Myocyte (in vitro differentiated cells): ENCODE data around the gene MAGI3. TPM values are rescaled to one million over a fixed set of nuclear protein-coding genes. Genes with fewer than 3 reads are reported as not detected.
A peak's percentile ranks its signal among the peaks of the same experiment; 100 is the strongest.
"Not testable (repeated sequence)": the region's sequence is repeated elsewhere in the genome, so short reads cannot be mapped to it uniquely, and the experiment has no call there.

Experiments used
- DNase-seq: peaks from one replicate; pipeline ENCODE4 v3.0.0-alpha.2; 2012; ENCODE audit warnings: low read depth
- total RNA-seq: library from RNA; depleted of rRNA; stranded (reverse); fragments of >200 nt; gene quantifications from 2 replicates; pipeline ENCODE4 v1.2.3, GENCODE V29; 2014

MAGI3 gene
- total RNA-seq, 1 donor from 2014 or later = 8.4 TPM

DNA sequence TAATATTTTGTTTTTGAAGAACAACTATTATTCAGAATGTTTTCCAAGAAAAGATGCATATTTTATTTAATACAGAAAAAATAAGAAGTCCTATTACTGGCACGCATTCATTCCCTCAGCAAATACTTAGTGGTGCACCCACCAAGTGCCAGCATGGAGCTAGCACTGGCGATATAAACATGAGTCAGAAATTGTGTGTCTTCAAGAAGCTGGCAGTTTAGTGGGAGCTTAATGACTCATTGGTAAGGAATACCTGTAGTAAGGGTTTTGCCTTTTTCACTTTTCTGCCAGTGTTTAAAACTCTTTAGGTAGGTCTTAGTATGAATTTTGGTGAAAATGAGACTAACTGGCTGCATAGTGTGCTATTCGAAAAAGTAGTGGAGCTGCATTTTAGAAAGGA lies 6.3 kb downstream of the MAGI3 start:
- DNase-seq = peak; percentile 35

DNA sequence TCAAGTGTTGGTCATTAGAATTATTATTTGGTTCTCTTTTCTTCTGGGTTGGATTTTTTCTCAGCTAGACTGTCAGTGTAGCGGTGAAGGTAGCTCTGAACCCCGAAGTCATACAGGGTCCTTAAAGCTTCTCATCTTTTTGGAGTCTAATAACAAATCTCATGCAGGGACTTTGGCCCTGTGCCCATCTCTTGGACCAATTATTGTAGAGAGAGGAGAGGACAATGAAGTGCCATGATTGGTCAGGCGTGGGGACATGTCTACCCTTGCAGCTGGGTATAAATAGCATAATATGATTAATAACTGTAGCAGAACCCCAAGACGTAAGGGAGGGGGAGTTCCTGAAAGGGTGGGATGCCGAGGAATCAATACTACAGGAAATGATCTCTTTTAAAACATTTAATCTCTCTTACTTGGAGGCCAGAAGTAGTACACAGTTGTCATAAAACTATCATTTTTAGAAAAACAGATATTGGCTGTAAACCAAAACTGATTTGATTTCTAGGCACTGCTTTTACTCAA lies 8.8 kb downstream of the MAGI3 start:
- no peak for DNase-seq

DNA sequence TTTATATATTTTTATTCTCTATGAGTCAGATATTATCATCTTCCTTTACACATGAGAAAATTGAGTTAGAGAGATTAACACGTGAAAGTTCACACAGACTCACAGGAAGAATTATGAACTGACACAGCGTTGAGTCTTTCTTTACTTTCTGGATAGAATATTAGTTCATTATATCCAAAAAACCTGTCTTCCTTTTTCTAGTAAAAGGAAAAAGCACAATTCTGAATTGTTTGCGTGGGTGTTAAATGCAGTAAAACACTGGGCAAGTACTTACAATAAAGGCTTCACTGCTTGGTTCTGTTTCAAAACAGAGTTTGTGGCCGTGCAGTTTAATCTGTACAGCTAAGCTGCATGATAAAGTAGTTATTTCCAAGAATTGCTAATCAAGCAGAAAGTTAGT lies 10.8 kb downstream of the MAGI3 start:
- no peak for DNase-seq

DNA sequence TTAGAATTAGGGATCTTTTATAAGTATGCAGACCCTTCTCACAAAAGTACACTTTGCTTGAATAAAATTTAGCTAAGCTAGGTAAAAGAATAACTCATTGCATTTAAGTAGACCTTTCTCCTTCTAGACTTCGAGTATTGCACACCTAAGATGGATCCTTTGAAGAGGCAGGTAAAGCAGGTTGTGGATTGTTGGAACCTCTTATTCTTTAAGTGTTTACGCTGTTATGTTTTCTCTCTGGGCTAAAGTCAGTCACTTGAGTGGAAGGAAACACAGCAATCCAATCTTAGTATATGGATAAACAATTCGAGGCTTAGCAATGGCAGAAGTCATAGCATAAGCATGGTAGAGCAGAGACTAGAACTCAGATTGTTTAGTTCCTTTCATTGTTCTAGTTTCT lies 11.4 kb downstream of the MAGI3 start:
- DNase-seq = no peak

DNA sequence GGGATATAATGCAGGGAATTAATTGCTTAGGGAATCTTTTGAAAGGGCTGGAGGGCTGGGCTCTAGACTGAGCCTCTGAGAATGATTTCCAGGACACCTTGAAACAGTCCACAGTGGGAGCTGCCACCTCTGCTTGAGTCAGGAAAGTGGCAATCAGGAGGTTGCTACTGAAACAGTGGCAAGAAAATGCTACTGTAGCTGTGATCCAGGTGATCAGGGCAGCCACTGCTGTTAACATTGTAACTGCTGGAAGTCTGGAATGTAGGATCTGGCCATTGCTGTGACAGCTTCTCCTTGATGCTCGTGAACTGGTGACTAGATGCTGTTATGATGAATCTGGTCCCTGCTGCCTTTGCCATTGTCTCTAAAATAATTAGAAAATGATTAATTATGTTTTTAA lies 12.8 kb downstream of the MAGI3 start:
- DNase-seq = no peak

DNA sequence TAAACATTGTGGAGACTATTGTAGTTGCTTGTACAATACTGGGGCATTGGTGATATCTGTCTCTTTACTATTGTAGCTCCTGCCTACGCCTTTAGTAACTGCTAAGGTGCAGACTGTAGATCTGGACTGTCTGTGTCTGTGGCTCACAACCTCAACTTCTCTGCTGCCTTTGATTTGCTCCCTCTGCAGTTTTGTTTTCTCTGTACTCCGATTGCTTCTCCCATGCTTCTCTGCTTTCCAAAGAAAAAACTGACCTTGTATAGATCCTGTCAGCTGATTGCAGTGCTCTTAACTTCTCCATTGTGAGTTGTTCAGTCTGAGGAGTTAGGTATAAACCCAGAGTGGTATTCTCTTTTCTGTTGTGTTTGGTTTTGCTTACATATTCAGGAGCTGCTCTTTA lies 15.3 kb downstream of the MAGI3 start:
- DNase-seq = no peak

DNA sequence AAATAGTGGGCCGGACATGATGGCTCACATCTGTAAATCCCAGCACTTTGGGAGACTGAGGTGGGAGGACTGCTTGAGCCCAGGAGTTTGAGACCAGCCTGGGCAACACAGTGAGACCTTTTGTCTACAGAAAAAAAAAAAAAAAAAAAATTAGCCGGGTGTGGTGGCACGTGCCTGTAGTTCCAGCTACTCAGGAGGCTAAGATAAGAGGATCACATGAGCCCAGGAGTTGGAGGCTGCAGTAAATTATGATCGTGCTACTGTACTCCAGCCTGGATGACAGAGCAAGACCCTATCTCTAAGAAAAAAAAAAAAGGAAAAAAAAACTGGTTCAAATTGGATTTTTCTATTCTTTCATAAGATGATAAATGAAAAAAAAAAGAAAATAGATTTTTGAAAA lies 15.8 kb downstream of the MAGI3 start:
- DNase-seq = not testable (repeated sequence)

DNA sequence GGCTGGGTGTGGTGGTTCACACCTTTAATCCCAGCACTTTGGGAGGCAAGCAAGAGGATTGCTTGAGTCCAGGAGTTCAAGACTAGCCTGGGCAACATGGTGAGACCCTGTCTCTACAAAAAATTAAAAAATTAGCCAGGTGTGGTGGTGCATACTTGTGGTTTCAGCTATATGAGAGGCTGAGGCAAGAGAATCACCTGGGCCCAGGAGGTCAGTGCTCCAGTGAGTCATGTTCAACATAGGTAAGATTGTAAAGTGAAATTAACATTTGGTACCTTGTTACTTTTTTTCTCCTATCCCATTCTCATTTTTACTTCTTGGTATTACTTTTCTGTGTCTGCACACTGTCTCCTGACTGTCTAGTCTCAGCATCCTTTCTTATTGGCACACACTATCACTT lies 19.0 kb downstream of the MAGI3 start:
- no peak for DNase-seq

DNA sequence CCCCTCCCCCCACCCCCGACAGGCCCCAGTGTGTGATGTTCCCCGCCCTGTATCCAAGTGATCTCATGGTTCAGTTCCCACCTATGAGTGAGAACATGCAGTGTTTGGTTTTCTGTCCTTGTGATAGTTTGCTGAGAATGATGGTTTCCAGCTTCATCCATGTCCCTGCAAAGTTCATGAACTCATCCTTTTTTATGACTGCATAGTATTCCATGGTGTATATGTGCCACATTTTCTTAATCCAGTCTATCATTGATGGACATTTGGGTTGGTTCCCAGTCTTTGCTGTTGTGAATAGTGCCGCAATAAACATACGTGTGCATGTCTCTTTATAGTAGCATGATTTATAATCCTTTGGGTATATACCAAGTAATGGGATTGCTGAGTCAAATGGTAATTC lies 21.7 kb downstream of the MAGI3 start:
- DNase-seq = not testable (repeated sequence)

DNA sequence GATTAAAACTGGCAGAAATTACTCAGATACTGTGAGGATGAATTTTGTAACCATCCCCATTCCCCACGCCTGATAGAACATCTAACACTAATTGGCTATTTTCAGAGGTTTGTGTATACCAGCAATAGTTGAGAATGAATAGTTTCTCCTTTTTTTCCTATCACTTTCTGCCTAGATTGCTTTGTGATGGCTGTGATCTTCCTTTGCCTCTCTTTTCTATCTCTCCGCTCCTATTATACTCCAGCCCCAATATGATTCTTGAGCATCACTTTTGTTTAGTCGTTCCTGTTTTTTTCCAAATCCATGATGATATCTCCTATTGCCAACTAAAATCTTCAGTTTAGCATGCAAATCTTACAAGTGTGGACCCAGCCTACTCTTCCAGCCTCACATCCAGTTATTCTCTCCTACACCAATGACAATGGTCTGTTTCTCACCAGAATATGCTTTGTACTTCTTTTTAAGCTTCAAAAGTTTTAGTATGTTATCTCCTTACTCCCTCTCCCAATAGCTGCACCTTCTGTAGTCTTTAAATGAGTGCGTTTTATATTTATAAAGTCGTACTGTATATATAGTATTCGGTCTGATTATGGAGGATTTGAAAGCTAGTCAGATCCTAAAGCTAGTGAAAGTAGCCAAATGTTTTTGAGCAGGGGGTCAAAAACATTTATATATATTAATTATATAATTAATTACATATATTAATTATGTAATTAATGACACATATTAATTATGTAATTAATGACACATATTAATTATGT lies 25.2 kb downstream of the MAGI3 start:
- no peak for DNase-seq

DNA sequence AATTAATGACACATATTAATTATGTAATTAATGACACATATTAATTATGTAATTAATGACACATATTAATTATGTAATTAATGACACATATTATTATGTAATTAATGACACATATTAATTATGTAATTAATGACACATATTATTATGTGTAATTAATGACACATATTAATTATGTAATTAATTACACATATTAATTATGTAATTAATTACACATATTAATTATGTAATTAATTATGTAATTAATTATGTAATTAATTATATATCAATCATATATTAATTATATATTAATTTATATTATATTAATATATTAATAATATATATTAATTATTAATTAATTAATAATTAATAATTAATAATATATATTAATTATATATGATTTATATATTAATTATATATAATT lies 25.8 kb downstream of the MAGI3 start:
- DNase-seq = not testable (repeated sequence)

DNA sequence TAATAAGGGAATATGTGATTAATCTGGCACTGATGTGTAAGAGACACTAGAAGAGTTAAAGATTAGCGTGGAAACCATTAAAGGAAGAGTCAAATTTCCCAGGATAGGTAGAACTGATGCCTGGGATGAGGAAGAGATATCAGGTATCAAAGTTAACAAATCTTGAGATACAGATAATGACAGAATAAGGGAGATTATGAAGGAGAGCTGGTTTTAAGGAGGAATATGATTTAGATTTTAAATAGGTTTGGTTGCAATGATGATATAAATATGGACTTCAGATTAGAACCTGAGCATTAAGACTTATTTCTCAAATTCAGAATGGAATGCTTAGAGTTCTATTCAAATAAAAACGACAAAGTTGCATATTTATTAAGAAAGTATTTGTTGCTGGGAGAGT lies 26.2 kb downstream of the MAGI3 start:
- no peak for DNase-seq

DNA sequence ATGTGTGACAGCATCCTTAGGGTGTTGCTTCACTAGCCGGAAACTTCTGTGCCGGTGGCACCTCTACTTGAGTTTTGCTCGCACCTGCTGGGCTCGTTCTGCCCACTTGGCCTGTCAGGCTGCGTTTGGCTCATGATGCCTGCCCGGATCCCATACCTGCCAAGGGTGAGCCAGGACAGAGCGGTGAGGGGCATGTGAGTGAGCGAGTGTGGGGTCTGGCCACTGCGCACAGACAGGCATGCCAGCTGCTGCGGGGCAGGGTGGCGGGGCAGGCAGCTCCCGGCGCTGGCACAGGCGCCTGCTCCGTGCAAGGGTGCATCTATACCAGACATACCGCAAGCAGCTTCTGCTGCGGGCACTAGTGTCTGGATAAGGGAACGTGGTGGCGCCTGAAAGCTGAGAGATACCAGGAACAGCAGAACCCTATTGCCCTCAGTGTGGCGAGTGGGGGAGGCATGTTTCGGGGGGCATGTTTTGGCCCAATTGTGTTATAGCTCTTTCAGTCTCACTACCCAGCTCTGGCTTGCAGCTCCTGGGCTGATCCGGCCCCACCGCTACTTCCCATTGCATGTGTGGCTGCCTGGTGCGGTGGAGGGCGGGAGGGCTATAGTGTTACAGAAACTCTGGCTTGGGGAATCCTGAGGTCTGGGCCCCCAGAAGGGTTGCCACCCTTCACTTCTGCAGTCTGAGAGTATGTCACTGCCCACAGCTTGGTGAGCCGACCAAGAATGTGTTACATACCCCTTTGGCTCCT lies 32.2 kb downstream of the MAGI3 start:
- no peak for DNase-seq

DNA sequence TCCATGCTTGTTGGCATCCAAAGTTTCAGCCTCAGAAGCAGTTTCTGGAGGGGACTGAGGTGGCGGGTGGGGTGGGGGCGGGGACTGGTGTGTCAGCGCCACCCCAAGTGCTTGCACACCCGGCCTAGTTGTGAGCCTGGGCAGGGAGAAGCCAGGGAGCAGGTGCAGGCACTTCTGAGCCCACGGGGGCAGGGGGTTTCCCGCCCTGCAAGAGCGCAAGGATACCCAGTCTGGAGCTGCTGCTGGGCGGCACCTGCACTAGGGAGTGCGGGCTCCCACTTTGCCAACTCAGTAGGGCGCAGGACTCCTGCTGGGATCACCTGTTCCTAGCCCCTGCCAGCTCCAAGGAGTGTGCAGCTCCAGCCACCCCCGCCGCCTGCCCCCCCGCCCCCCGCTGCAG lies 33.5 kb downstream of the MAGI3 start:
- DNase-seq = no peak

DNA sequence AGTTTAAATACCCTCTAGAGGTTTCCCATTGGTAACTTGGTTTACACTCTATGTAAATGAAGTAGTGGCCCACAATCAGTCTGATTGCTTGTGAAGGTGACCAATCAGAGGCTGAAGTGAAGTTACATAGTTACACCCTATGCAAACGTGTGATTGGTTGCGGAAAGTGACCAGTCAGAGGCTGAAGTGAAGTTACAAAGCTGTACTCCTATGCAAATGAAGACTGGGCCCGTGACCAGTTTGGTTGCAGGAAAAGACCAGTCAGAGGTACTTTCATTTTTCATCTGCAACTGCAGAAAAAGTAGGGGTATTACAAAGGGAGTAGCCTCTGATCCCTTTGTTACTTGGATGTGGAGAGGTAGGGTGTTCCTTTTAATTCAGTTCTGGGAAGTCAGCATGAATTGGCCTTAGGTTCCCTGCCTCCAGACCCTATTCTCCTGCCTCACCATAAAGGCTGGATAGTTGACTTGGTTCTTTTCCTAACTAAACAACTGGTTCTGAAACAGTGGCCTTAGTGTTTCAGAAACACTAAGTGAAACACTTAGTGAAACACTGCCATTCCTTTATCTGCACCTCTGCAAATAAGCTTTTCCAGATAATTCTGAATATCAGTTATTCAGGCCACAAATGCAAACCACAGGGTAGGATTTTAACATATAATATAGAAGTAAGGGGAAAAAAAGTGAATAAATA lies 39.3 kb downstream of the MAGI3 start:
- no peak for DNase-seq

DNA sequence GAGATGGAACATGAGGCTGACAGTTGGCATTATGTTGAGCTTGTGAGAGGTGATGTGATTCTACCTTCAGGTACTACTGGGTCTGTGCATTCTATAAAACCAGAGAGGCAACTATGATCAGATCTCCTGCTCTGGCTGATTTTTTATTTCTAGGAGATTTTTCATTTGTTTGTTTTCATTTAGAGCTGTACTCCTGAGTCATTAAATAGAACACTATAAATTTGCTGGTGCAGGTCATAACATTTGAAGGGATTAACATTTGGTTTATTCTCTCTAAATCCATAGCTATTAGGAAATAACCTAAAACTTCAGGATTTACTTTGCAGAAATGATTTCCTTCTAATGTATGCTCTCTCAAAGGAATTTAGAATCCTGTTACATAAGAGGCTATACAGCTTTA lies 42.9 kb downstream of the MAGI3 start:
- DNase-seq = no peak

DNA sequence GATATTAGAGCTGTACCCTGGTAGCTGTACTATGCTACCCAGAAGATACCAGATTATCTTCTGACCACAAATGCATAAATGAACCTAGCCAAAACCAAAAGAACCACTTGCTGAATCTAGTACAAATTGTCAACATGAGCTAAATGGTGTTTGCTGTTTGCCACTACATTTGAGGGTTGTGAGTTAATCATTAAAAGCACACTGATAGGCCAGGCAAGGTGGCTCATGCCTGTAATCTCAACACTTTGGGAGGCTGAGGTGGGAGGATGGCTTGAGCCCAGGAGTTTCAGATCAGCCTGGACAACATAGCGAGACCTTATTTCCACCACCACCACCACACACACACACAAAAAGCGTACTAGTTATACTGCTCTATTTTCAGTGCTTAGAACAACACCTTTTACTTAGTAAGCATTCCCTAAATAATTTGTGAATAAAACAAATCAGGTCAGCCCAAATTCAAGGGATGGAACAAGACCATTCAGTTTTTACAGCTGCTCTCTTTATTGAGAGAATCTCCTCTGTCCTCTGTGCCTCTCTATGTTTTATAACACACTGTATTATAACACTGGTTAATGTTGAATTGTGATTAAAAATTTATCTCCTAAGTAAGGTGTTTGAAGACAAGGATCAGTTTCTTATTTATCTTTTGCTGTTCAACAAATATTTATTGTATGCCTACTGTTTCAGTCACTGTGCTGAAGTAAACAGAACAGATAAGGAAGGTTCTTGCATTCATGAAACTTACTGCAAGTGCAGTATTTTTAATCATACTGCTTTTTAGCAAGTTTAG lies 44.0 kb downstream of the MAGI3 start:
- DNase-seq = peak; percentile 18

DNA sequence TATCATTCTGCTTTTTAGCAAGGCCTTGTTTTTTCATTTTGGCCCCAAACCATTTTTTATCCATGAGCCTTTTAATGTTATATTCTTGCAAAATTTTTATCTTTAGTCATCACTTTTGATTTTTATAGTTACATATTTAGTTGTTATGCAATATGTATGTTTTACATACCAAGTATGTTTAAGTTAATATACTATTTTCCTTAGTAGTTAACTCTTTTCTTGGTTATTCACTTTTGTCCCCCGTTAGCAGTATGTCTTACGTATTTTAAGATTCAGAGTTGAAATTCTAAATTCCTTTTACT lies 44.5 kb downstream of the MAGI3 start:
- DNase-seq = no peak

DNA sequence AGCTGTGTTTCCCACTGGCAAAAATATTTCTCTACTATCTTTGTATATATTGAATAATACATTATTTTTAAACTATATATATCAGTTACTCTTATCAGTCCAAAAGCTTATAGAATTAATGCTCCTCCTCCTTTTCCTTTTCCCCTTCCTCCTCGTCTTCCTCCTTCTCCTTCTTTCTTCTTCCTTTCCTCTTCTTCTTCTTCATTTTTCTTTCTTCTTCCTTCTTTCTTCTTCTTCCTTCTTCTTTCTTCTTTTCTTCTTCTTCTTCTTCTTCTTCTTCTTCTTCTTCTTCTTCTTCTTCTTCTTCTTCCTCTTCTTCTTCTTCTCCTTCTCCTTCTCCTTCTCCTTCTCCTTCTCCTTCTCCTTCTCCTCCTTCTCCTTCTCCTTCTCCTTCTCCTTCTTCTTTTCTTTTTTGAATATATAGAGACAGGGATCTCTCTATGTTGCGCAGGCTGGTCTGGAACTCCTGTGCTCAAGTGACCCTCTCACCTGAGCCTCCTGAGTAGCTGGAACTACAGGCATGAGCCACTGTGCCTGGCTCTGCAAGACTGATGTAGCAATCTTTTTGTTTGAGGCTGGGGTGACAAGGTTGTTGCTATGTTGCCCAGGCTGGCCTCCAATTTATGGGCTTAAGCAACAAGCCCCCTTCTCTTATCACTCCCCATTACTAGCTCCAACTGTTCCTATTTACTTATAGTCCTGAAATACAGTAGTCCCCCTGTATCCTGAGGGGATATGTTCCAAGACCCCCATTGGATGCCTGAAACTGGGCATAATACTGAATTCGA lies 47.4 kb downstream of the MAGI3 start:
- DNase-seq = no peak

DNA sequence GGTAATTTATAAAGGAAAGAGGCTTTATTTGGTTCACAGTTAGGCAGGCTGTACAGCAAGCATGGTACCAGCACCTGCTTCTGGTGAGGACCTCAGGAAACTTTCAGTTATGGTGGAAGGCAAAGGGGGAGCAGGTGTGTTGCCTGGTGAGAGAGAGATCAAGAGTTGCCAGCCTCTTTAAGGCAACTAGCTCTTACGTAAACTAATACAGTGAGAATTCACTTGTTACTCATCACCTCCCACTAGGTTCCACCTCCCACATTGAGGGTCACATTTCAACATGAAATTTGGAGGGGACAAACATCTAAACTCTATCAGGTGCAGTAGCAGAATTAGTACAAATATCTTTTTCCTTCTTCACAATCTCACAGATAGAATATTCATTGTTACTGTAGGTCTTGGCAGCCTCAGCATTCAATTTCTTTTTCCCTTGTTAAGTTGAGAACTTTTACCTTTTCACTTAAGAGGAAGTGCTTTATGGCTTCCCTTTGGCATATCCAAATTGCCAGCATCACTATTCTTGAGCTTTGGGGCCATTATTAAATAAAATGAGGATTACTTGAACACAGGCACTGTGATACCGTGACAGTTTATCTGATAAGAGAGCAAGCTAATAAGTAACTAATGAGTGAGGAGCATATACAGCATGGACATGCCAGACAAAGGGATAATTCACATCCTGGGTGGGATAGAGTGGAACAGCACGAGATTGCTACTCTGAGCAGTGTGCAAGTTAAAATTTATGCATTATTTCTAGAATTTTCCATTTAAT lies 48.4 kb downstream of the MAGI3 start:
- no peak for DNase-seq
